HG03066 (cell line): ENCODE measurements around the gene MPPED2.

Experiments used
- ATAC-seq: cut with Tn5 transposase; IDR thresholded peaks from one replicate; pipeline ENCODE4 v1.9.1; 2021; ENCODE audit warnings: low read depth; ENCODE audit not compliant: unreplicated experiment

MPPED2 gene, protein sequence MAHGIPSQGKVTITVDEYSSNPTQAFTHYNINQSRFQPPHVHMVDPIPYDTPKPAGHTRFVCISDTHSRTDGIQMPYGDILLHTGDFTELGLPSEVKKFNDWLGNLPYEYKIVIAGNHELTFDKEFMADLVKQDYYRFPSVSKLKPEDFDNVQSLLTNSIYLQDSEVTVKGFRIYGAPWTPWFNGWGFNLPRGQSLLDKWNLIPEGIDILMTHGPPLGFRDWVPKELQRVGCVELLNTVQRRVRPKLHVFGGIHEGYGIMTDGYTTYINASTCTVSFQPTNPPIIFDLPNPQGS

DNA sequence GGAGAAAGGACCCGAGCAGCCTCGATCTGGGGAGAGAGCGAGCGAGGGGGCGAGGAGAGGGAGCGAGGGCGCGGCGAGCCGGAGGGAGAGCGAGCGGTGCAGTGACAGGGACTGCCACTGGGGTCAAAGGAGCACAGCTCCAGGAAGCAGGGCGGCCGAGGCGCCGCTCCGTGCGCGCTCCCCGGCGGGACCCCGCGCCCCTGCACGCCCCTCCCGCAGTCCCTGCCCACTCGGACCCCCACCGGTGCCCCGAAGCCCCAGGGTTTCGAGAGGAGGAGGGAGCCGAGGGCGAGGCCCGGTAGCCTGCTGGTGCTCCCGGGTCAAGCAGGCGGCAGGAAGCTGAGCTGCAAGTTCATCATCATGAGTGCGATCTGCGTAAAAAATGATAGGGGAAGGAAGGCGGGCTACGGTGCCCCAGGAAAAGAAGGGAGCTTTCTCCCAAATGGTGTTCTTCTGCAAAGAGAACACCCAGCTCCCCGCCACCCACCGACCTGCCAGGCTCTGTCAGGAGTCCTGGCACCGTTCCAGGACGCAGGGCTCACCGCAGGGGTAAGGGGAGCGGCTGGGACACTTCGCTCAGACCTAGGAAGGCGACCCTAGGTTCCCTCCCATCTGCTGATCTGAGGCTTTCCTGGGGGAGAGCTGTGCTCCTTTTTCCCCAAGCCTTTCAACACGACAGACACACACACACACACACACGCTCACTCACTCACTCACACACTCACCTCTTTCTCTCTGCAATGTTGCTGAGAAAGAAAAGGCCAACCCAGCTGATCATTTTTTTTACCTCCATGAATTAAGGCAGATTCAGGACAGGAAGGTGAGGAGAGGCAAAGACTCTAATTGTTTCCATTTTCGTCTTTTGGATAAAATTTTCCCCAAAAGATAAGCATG is at the start of gene MPPED2:
MPPED2 (minus strand) TSS at position 103 of the 894 bp plus-strand sequence. CDS start 5,980 bp downstream, outside the sequence.
- ATAC-seq = peak; percentile 94

DNA sequence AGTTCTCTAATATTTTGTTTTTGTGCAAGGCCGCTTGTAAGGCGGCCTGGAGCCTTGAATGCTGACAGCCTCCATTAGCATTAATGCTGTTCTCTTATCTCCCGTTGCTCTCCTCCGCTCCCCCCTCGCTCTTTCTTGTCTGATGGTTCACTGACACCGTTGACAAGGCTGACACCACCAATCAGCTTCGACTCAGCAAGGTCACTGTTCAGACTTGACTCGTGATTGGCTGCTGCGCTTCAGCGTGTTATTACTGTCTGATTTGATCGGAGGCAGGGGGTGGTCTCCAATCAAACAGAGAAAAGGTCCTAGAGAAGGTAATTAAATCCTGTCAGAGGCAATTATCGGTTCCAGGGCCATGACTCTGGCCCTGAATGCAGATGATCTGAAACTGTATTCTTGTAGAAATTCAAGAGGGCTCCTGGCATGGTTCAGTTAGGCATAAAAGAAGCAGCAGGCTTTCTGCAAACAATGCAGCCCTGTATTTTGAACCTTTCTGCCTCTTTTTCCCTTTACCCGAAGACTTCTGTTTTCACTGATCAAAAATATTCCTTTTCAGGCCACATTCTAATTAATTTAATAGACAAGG is 49.3 kb upstream of the MPPED2 start:
- no peak for ATAC-seq

DNA sequence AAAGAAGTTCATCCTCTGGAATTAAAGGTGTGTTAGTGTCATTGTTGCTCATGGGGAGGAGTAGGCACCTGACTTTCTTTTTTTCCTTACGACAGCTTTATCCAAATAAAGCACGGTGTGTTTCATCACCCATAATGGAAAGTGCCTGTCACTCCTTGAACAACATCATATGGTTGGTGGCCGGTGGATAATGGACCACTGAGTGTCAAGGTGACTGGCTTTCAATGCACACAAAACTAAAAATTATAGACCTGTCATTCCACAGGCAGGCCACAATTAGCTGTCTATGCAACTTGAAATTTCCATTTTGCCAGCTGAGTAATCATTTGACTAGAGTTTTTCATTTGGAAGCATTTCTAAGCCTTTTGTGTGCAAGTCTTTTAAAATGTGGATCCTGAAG is 45.0 kb upstream of the MPPED2 start:
- ATAC-seq = no peak

DNA sequence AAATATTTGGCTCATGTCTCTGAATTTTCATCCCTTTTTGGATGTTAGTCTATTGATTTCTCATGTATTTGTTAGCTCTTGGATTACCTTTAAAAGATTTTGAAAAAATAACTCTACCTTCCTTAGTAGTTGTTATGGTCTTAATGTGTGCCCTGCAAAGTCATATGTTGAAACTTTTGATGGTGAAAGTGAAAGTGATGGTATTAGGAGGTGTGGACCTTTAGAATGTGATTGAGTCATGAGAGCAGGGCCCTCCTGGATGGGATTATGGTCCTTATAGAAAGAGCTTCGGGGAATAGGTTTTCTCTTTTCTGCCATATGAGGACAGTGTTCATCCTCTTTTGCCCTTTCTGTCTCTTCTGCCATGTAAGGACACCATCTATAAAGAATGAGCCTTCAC is 33.6 kb upstream of the MPPED2 start:
- no peak for ATAC-seq

DNA sequence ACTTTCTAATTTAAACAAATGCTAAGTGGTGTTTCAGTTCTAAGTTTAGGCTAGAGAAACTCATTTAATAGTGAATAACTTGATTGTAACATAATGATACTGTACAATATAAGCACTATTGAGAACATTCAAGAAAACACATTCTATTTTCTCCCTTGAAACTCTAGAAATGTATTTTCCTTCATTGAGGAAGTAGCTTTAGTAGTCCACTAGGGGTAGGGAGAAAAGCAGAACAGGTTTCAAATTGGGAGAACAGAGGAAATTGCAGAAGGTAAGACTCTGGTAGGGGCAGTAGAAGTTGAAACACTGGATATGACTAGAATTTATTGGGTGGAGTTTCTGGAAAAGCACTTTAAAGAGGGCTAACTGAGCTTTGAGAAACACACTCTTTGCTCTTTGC is 31.6 kb upstream of the MPPED2 start:
- no peak for ATAC-seq

DNA sequence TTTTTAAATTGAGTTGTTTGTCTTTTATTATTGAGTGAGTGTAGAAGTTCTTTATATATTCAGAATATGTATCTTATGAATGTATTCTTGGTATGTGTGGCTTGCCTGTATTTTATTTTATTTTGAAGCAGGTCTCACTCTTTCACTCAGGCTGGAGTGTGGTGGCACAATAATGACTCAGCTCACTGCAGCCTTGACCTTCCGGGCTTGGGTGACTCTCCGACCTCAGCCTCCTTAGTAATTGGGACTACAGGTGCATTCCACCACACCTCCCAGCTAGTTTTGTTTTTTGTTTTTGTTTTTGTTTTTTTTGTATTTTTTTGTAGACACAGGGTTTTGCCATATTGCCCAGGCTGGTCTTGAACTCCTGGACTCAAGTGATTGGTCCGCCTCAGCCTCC is 24.5 kb upstream of the MPPED2 start:
- ATAC-seq = no peak

DNA sequence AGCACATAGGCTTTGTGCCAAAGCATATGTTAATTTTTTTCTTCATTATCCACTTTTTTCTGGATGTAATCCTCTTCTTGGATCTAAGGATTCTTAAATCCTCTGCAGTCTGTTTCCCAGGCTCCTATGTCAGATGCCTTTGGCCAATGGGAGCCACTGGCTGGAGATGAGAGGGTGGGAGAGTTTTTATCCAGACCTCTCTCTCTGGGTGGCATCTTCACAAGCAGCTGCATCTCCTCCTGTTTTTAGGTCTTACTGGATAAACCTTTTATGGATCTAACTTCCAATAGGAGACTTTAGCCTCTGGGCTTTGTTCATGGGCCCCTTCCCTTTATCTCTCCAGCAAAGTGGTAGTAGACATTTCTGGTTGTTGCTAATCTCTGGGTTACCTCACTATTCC is 22.4 kb upstream of the MPPED2 start:
- ATAC-seq = no peak

DNA sequence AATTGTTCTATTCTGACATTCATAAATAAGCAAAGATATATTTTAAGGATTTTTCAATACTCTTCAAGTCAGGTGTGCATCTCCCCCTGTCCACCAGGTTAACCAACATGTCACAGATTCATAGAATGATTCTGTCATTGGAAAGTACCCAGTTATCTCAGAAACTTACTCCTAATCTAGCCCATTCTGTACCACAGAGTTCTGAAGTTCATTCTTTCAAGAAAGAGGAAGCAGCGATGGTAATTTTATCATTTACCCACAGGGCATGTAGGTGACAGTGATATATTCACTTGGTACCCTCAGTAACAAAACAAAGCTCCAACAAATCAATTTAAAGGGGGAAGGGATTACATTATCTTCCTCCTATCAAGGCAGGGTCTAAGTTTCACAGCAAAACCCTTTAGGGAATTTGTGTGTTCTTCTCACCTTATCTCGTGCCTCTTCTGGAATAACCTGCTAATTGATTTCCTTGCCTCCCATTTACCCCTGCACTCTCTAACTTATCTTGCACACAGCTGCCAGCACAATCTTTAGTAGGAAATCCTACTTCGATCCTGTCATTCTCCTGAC is 19.0 kb upstream of the MPPED2 start:
- ATAC-seq = no peak

DNA sequence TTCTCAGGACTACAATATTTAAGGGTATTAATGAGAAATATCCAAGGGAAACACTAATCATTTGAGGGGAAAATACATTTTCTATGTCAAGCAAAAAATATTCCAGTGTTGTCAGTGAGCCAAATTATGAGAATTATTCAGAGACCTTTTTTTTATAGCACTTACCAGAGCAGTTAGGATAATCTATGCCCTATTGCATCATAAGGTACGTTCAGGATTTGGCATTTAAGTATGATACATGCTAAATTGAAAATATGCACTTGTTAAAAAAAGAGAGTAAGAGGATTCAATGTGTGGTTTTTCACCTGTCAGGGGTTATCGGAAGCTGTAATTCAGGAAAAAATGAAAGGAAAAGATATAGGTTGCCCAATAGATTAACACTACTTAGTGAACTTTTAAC is 17.2 kb upstream of the MPPED2 start:
- ATAC-seq = no peak

DNA sequence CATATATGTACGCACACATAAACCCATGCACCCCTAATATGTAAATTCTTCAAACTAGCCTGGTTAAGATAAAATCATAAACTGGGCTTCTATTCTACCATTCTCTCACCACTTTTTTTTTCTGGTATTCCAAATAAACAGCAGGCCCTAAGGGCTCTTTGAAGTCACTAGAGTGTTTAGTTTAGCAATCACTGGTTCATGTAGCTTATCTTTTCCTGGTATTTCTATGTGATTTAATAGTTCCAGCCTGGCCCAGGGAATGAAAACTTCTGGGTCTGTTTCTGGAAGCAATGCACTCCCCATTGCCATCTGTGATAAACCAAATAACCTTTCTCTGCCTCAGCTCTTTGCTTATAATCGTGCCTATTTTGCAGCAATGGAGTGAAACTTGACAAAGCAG is 10.7 kb upstream of the MPPED2 start:
- ATAC-seq = no peak

DNA sequence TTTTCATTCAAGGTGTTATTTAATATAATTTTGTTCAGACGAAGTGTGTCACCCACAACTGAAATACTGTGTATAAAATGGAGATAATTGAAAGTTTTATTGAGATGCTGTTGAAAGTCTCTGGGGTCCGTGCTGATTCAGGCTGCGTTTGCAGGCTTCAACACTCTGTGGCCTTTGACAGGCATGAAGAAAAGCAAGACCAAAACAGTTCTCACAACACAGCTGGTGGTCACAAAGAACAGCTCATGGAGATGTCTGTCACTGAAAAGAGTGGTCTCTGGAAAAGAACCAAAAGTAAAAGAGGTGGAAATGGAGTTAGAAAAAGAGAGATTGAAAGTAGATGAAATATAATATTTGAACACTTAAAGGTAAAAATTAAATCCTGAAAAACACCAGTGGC is 9.8 kb upstream of the MPPED2 start:
- ATAC-seq = no peak

DNA sequence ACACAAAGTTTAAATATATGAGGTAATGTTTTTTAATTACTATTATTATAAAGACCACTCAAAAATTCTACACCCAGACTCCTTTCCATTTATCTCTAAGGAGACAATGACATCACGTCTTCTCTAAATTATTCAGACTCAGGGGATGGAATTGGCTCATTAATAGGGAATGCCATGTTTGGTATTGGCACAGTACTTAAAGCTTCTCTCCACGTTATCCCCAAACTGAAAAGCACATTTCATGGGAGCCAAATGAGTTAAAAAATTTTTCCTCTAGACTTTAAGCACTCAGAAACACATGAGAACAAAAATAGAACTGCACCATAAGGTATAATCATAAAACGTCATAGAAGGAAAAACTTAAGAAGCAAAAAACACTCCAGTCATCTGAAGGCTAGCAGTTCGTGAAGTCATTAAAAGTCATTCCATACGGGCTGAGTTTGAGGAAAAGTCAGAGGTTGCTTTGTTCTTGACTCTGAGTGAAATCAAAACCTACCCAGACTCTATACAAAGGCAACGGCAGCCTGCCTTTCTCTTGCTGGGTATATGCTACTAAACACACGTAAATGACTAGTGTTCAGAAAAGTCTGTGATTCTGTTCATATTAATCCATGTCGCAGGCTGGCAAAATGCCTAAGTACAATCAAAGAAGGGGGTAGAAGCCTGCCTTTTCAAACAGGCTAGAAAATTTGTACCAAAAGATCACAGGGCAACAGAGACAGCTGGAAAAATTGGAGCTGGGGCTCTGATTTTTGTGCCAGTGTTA is 8.7 kb upstream of the MPPED2 start:
- no peak for ATAC-seq

DNA sequence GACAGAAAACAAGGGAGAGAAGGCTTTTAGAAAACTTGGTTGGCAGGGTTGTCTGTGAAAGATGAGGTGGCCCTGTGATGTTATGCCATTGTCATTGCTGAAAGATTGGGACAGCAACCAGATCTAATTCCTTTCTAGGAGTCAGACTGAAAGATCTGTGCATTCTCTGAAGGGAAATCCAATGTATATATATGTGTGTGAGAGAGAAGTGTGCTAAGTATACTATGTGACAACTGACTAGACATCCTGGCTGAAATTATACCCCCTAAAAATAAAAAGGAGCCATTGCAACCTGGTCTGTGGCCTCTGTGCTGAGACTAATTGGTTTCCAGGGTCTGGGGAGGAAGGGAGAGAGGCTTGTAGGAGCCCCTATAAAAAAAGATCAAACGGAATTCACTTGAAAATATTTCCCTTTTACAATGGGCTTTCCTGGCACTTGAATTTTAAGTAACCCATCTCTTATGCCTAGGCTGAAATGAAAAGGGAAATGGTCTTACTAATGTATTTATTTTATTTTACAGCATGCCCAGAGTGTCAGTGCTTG is 1.2 kb upstream of the MPPED2 start:
- ATAC-seq = no peak

DNA sequence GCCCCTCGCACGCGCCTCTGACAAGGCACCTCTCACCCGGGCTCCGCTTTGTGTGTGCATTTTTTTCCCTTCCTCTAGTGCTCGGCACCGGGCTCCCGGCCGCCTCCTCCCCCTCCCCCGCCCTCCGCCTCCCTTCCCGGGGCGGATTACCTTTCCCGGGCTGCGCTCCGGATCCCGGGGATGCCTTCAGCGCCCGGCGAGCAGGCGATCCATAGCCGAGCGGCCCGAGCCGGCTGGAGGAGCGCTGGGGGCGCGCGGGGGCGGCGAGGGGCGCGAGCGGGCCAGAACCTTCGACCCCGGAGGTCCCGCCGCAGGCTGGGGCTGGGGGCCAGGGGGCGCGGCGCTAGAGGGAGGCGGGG is 282 bp downstream of the MPPED2 start:
- peak; percentile 24 for ATAC-seq

DNA sequence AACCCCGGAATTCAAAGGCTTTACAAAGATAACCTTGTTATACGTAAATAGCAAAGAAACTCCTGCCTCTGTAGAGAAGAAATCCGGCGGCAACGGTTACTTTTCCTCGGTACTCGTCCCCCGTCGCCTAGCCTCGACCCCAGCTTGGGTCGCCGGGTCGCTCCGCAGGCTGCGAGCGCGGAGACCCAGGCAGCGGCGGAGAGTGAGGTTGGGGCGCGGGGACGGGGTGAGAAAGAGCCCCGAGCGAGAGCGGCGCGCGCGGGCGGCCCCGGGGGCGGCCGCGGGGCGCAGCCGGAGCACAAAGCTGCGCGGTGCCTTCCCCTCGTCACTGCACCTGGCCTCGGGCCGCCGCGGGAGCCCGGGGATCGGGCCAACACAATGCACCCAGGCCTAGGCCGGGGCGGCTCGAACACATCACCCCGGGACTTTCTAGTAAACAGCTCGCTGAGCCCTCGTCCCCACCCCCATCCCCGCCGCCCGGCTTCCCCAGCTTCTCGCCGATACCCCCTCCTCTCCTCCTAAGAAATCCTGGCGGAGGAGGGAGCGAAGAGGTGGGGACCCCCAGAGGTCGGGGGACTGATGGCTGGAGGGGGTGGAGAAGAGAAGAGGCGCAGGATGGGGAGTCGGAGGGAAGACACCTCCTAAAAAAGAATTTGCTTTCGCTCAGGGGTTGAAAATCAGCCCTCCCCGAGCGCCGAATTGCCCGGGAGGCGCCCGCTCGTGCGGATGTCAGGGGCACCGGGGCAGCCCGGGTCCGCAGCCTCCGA is 845 bp downstream of the MPPED2 start:
- no peak for ATAC-seq

DNA sequence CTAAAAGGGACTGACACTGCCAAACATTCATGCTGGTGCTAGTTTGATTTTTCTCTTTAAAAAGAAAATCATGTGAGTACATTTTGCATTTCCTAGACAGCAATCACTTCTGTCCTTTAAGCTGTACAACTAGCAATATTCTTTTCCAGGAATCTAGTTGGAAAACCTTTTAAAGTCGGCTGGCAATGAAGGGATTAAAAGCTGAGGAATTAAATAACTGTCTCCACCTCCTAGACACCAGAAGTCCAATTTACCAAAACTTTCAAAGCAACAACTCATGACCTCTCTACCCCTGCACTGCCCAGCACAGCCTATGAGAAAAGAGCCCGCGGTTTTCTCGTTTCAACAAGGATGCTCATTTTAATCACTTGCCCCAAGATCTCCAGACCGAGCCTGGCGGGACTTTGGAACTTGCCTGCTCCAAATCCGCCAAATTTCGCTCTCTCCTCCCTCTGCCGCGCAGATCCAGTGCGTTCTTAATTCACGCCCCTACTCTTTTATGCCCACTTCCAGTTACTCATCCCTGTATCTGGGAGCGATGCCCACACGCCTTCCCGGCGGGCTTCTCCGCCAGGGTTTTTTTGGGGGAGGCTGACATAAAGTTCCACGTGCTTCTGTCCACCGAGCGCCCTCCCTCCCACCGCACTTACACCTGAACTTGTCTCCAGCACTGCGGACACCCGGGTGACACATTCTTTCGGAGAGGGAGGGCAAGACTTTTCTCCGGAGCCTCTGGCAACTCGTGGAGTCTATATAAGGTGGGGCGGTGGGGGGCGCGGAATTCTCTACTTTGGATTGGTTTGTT is 2.5 kb downstream of the MPPED2 start:
- ATAC-seq = no peak

DNA sequence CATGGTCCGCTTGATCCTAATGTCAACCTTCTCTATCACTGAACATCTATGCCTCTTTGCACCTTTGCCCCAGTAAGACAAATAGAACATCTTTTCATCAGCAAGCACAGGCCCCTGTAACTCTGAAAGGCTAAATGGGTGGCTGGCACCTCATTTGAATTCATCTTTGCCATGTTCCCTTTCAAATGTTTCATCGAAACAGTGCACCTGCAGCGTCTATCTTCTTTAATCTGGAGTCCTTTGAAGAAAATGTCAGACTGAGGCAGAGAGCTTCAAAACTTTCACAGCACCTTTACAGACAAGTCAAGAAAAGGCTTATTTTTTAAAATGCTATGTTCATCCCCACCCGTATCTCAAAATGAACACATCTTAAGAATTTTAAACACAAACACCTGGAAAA is 3.4 kb downstream of the MPPED2 start:
- ATAC-seq = no peak

DNA sequence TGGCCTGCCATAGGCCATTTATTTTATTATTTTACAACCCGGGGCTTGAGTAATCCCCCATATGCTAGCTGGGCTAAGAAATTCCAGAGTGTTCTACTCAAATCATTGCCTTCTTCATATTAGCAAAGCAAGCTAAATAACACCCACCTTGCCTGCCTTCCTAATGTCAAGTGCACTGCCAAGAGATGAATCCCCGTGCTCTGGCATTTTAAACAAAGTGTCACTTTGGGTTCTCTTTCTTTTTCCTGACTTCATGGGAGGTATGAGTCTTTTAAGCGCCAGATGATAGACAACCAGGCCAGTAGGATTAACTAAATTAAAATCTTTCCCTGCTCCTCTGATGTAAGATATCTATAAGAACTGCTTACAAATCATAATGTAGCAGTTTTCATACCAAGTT is 4.5 kb downstream of the MPPED2 start:
- no peak for ATAC-seq

DNA sequence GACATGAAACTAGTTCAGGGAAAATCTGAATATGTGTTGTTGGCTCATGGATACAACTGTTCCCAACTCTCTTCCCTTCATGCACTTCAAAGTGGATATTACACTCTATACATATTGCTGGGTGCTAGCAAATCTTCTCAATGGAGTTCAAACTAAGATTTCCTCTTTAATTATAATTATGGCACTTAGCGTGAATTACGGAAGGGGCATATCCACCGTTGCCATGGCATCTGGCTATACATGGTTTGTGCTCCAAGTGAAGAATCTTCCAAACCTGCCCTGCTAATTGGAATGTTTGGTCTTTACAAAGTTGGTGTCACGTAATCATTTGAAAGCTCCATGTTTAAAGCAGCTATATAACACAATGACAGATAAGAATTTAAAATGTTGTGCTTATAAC is 5.6 kb downstream of the MPPED2 start:
- ATAC-seq = no peak
